Fibroblast of pulmonary artery (primary cell): Measurements from ENCODE around the gene EHBP1L1.

Experiments used
- DNase-seq: peaks from one replicate; pipeline ENCODE4 v3.0.0-alpha.2; 2010; ENCODE audit warnings: low read depth
- H3K4me3 ChIP-seq: replicated peaks from 2 replicates; pipeline ENCODE4 v1.5.1; 2011; ENCODE audit warnings: low read depth, mild to moderate bottlenecking, control low read depth, low read length, moderate library complexity
- CTCF ChIP-seq: IDR thresholded peaks from 2 replicates; pipeline ENCODE4 v1.5.1; 2011; ENCODE audit warnings: mild to moderate bottlenecking, control low read depth, low read length, inconsistent platforms; ENCODE audit errors: missing control alignments

The EHBP1L1 gene

GRCh38 chr11:65613091-65613928 lies 37.5 kb downstream of the EHBP1L1 start:
- DNase-seq = no peak
- no peak for TF ChIP-seq CTCF

GRCh38 chr11:65615229-65615949 lies 39.5 kb downstream of the EHBP1L1 start, which contains the start of gene PCNX3:
Gene PCNX3 (plus strand): TSS chr11:65615776. CDS start chr11:65616312, 536 bp downstream.
- peak; percentile 100 for DNase-seq
- peak within 1 kb of the TSS; percentile 91 for H3K4me3 ChIP-seq
- TF ChIP-seq CTCF = no peak

More at GRCh38 chr11:65613091-65613928, 37.5 kb downstream of the EHBP1L1 start:
- peak overlapping the region; percentile 91 for H3K4me3 ChIP-seq

GRCh38 chr11:65615950-65616574 lies 40.2 kb downstream of the EHBP1L1 start:
- DNase-seq = no peak
- no peak for TF ChIP-seq CTCF
- peak overlapping the region; percentile 88 for H3K4me3 ChIP-seq

- no peak for DNase-seq
- TF ChIP-seq CTCF = no peak
- H3K4me3 ChIP-seq = peak overlapping the region; percentile 88
Observed at GRCh38 chr11:65616575-65617001, 40.7 kb downstream of the EHBP1L1 start.

- no peak for DNase-seq
- H3K4me3 ChIP-seq = peak overlapping the region; percentile 88
- TF ChIP-seq CTCF = no peak
Observed at GRCh38 chr11:65617136-65617850, 41.4 kb downstream of the EHBP1L1 start.

GRCh38 chr11:65617990-65618751 lies 42.3 kb downstream of the EHBP1L1 start:
- H3K4me3 ChIP-seq = no peak overlapping the region
- TF ChIP-seq CTCF = no peak
- DNase-seq = no peak
